OCI-LY7 (cell line): Measurements from ENCODE around the gene LRP2. TPM values are rescaled to one million over a fixed set of nuclear protein-coding genes. Genes with fewer than 3 reads are reported as not detected.

Source experiments
- BruUV-seq: library from RNA; stranded (reverse); fragments of 400-500 nt; replicated peaks from 2 replicates; lab custom pipeline; 2021; lab: Mats Ljungman, UMichigan
- CTCF ChIA-PET: fragments of 300-600 bp; sonication (Branson Sonifier 250); formaldehyde crosslinking; loops from one replicate; lab custom pipeline; 2022; ENCODE audit warnings: antibody characterized with exemption; ENCODE audit not compliant: unreplicated experiment; lab: Charles Lee
- POLR2A ChIA-PET: fragments of 300-600 bp; sonication (Branson Sonifier 250); formaldehyde crosslinking; loops from one replicate; lab custom pipeline; 2022; ENCODE audit warnings: antibody characterized with exemption; lab: Charles Lee
- DNase-seq: peaks from one replicate; pipeline ENCODE4 v3.0.0-alpha.2; 2015; ENCODE audit warnings: low spot score
- H2AFZ ChIP-seq: fragments of 200-600 bp; sonication (generic), shearing (Covaris generic); 2 replicates; pipeline ENCODE4 v1.6.1; 2014; ENCODE audit warnings: mild to moderate bottlenecking, antibody characterized with exemption, low read length, moderate library complexity
- H3K27ac ChIP-seq: fragments of 200-600 bp; sonication (generic); 2 replicates; pipeline ENCODE4 v1.5.1; 2014; ENCODE audit warnings: mixed run types, low read depth, mild to moderate bottlenecking, moderate library complexity, low read length, inconsistent platforms; ENCODE audit not compliant: poor library complexity, severe bottlenecking
- H3K36me3 ChIP-seq: fragments of 200-600 bp; sonication (generic); 2 replicates; pipeline ENCODE4 v1.6.1; 2014; ENCODE audit warnings: mild to moderate bottlenecking, antibody characterized with exemption, low read length, moderate library complexity, mixed read lengths; ENCODE audit not compliant: insufficient read depth
- H3K4me1 ChIP-seq: fragments of 200-600 bp; sonication (generic); 2 replicates; pipeline ENCODE4 v1.5.1; 2014; ENCODE audit warnings: mild to moderate bottlenecking, low read length; ENCODE audit not compliant: insufficient read depth, poor library complexity, severe bottlenecking
- H3K4me2 ChIP-seq: fragments of 200-600 bp; sonication (generic); 2 replicates; pipeline ENCODE4 v1.6.1; 2014; ENCODE audit warnings: mild to moderate bottlenecking, low read length
- H3K4me3 ChIP-seq: fragments of 200-600 bp; sonication (generic); 2 replicates; pipeline ENCODE4 v1.5.1; 2014; ENCODE audit warnings: mild to moderate bottlenecking, low read depth, low read length; ENCODE audit not compliant: poor library complexity, severe bottlenecking
- H3K79me2 ChIP-seq: fragments of 200-600 bp; sonication (generic); 2 replicates; pipeline ENCODE4 v1.6.1; 2016; ENCODE audit warnings: low read depth, mild to moderate bottlenecking, low read length, moderate library complexity, mixed read lengths; ENCODE audit not compliant: insufficient read depth
- H3K9me2 ChIP-seq: fragments of 200-600 bp; sonication (generic); 2 replicates; pipeline ENCODE4 v1.6.1; 2016; ENCODE audit warnings: mild to moderate bottlenecking, low read length, mixed read lengths; ENCODE audit not compliant: insufficient read depth
- H3K9me3 ChIP-seq: fragments of 200-600 bp; sonication (generic); 2 replicates; pipeline ENCODE4 v1.6.1; 2014; ENCODE audit warnings: mild to moderate bottlenecking, mixed run types, low read length, mixed read lengths
- H4K20me1 ChIP-seq: fragments of 200-600 bp; sonication (generic); 2 replicates; pipeline ENCODE4 v1.6.1; 2014; ENCODE audit warnings: mild to moderate bottlenecking, antibody characterized with exemption, low read length, moderate library complexity, mixed read lengths; ENCODE audit not compliant: insufficient read depth
- EZH2phosphoT487 ChIP-seq: fragments of 200-600 bp; sonication (generic); IDR thresholded peaks from 2 replicates; pipeline ENCODE4 v1.6.1; 2018; ENCODE audit warnings: low read depth, borderline replicate concordance, mild to moderate bottlenecking, mixed run types, antibody characterized with exemption, low read length, moderate library complexity, mixed read lengths
- intact Hi-C: fragments of 100-400 bp; cut with micrococcal nuclease; formaldehyde crosslinking; loops from one replicate; pipeline ENCODE4 v1.10.0; 2022; ENCODE audit not compliant: unreplicated experiment
- total RNA-seq, 2 experiments: library from RNA; depleted of rRNA in 1 of 2; stranded (reverse); fragments of >200 nt in 1 of 2; shearing (Covaris generic) in 1 of 2; gene quantifications; 2 replicates each; pipeline ENCODE4 v1.2.3, GENCODE V29; 2014 to 2022
- TF ChIP-seq, protein P1 (sequence below): fragments of 200-600 bp; sonication (generic); conservative IDR thresholded peaks from 2 replicates; pipeline ENCODE4 v1.5.1; 2014; ENCODE audit warnings: mild to moderate bottlenecking, antibody characterized with exemption, low read length, moderate library complexity, mixed read lengths

Gene LRP2
- total RNA-seq, 2 experiments from 2014 or later: 0.89 TPM; not detected in 1

DNA sequence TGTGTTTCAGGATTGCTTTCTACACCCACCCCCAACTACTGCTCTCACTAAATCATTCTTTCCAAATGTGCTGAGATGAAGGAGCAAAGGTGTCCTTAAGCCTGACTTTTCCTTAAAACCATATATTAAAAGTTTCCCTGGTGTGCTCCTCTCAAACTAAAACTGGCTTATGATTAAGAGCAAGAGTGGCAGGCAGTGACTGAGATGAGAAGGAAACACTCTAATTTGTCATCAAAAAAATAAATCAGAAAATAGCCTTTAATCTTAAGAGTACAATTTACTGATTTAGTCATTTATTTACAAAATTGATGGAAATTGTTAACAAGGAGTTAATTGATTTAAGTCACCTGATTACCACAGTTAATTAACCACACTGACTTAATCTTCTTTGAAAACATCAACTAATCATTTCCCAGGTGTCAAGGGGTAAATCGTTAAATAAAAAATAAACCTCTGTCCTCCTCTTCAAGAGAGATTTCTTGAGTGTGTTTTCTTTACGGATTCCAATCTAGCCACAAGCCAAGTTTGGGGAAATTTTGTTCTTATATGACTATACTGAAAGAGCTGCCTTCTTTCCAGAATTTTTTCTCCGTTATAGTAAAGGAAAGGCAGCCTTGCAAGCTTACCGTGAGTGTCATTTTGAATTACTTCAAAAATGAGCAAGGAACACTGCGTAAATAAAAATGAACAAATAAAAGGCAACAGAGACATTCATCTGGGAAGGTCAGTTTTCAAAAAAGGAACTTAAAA lies 17.4 kb downstream of the LRP2 start:
- no peaks in the 10 kb centered on the region for H3K79me2 ChIP-seq
- H3K36me3 ChIP-seq: no peaks in the 10 kb centered on the region
- H4K20me1 ChIP-seq: no peaks in the 10 kb centered on the region
- ChIA-PET POLR2A (no interaction called here), CTCF (no interaction called here)
- TF ChIP-seq, protein P1, sequence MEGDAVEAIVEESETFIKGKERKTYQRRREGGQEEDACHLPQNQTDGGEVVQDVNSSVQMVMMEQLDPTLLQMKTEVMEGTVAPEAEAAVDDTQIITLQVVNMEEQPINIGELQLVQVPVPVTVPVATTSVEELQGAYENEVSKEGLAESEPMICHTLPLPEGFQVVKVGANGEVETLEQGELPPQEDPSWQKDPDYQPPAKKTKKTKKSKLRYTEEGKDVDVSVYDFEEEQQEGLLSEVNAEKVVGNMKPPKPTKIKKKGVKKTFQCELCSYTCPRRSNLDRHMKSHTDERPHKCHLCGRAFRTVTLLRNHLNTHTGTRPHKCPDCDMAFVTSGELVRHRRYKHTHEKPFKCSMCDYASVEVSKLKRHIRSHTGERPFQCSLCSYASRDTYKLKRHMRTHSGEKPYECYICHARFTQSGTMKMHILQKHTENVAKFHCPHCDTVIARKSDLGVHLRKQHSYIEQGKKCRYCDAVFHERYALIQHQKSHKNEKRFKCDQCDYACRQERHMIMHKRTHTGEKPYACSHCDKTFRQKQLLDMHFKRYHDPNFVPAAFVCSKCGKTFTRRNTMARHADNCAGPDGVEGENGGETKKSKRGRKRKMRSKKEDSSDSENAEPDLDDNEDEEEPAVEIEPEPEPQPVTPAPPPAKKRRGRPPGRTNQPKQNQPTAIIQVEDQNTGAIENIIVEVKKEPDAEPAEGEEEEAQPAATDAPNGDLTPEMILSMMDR: no peak
- no peak for TF ChIP-seq EZH2phosphoT487
- no peak overlapping the region for H3K4me2 ChIP-seq
- H3K4me1 ChIP-seq: no peaks in the 10 kb centered on the region
- no peaks in the 10 kb centered on the region for H3K9me2 ChIP-seq
- intact Hi-C loops: no loop called here
- no peak overlapping the region for H3K27ac ChIP-seq
- BruUV-seq: no TSS peak
- H3K4me3 ChIP-seq: no peak overlapping the region
- H2AFZ ChIP-seq: no peak overlapping the region
- H3K9me3 ChIP-seq: no peaks in the 10 kb centered on the region
- DNase-seq: no peak

DNA sequence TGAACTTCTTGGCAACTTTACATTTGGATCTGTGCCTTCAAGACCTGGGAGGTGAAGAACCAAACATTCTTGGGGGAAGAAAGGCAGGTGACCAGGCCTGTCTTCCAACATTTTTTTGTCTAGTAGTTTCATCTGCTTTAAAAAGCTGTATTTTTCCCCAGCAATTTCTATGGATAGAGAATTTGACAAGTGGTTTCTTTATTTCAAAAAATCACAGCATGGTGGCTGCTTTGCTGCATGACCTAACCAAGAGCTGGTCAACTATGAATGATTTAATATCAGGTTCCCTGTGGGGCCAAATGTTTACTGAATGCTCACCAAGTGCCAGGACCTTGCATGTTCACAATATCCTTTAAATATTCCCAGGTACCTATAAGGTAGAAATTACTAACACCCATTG lies 19.1 kb downstream of the LRP2 start:
- intact Hi-C loops: no loop called here
- Histone ChIP-seq H3K9me3 (no peaks in the 10 kb centered on the region), H3K36me3 (no peaks in the 10 kb centered on the region), H3K4me2 (no peak overlapping the region), H3K27ac (no peak overlapping the region), H3K4me3 (no peak overlapping the region), H2AFZ (no peak overlapping the region), H3K4me1 (no peaks in the 10 kb centered on the region), H3K79me2 (no peaks in the 10 kb centered on the region), H4K20me1 (no peaks in the 10 kb centered on the region), H3K9me2 (no peaks in the 10 kb centered on the region)
- no peak for DNase-seq
- BruUV-seq: no TSS peak
- ChIA-PET POLR2A (interaction anchor here (1.2 kb wide), 1 partner anchor 29 kb away, joined by 6 read pairs; no protein-coding TSS in a partner anchor), CTCF (no interaction called here)
- no peak for TF ChIP-seq EZH2phosphoT487
- TF ChIP-seq, protein P1: no peak

DNA sequence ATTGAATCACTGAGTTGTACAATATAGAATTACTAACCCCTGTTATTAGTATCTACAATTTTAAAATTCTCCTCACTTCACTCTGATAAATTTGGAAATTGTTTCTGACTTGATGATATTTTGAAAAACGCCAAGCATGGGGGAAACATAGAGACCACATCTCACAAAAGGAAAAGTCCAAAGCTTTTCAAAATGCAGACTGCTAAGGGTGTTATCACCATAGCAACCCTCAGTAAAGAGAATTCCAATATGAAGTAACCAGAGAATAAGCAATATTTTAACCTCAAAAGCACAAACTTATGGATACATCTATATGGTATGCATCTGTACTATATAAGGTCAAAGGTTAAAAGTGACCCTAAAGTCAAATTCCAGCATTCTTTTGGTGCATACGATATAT lies 22.7 kb downstream of the LRP2 start:
- TF ChIP-seq EZH2phosphoT487: no peak
- TF ChIP-seq, protein P1: no peak
- H3K79me2 ChIP-seq: no peaks in the 10 kb centered on the region
- no TSS peak for BruUV-seq
- no peaks in the 10 kb centered on the region for H3K36me3 ChIP-seq
- no peak overlapping the region for H3K4me3 ChIP-seq
- H3K4me1 ChIP-seq: no peaks in the 10 kb centered on the region
- H4K20me1 ChIP-seq: no peaks in the 10 kb centered on the region
- CTCF ChIA-PET: no interaction called here
- POLR2A ChIA-PET: interaction anchor here (1.5 kb wide), 1 partner anchor 15 kb away, joined by 3 read pairs; no protein-coding TSS in a partner anchor
- no peak overlapping the region for H3K27ac ChIP-seq
- no peaks in the 10 kb centered on the region for H3K9me2 ChIP-seq
- H2AFZ ChIP-seq: no peak overlapping the region
- DNase-seq: no peak
- intact Hi-C loops: no loop called here
- H3K9me3 ChIP-seq: no peaks in the 10 kb centered on the region
- no peak overlapping the region for H3K4me2 ChIP-seq
